ENCODE data around the gene LSS.
"Not testable (repeated sequence)": the region's sequence is repeated elsewhere in the genome, so short reads cannot be mapped to it uniquely, and the experiment has no call there.

Gene LSS

DNA sequence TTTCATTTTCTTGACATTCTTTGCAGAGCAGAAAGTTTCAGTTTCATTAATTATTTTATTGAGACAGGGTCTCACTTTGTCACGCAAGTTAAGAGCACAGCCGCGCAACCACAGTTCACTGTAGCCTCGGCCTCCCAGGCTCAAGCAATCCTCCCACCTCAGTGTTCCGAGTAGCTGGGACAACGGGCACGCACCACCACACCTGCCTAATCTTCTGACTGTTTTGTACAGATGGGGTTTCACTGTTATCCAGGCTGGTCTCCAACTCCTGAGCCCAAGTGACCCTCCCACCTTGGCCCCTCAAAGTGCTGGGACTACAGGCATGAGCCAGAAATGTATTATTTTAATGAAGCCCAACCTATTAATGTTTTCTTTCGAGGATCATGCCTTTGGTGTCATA is 41.3 kb downstream of the LSS start:
- DNase-seq (ENCODE audit: low read depth in 2 of 2), result no peak

DNA sequence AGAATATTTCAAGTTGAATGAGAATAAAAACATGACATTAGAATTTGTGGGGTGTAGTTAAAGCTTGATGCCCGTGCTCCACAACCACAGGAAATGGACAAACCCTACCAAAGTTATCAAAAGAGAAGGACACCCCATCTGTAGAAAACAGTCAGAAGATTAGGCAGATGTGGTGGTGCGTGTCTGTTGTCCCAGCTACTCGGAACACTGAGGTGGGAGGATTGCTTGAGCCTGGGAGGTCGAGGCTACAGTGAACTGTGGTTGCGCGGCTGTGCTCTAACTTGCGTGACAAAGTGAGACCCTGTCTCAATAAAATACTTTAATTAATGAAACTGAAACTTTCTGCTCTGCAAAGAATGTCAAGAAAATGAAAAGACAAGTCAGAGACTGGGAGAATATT is 42.9 kb downstream of the LSS start:
- DNase-seq (ENCODE audit: low read depth in 2 of 2), result no peak

DNA sequence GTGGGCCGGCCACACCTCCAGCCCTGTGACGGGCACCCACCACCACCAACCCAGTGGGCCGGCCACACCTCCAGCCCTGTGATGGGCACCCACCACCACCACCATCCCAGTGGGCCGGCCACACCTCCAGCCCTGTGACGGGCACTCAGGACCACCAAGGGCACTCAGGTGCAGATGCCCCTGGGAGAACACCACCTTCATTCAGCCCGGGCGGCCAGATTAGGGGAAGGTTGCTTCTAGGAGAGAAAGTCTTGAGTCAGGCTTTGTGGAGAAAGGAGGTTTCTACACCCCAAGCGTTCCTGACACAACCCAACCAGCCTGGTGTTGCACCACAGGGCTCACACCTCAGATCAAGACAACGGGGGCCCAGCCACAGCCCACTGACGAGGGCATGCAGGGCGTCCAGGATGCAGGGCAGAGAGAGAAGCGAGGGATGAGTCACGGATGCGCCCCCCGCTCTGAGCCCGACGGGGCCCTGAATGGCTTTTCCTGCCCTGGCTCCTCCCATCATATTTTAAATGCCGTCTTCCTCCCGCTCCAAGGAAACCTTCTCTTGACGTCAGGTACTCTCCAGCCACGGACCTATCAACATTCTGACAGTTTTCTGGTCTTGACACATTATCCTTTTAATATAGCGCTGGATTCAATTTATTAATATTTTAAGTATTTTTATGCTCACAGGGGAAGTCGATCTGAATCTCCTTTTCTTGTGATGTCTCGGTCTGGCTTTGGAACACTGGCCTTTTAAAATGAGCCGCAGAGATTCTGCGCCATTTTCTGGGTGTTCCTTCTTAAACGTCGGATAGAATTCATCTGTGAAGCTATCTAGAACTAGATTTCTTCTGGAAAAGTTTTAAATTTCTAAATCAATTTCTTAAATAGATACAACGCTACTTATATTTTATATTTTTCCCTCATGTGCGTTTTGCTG is 43.7 kb downstream of the LSS start:
- peak; percentile 38 to 58 for DNase-seq (ENCODE audit: low read depth in 2 of 2)

DNA sequence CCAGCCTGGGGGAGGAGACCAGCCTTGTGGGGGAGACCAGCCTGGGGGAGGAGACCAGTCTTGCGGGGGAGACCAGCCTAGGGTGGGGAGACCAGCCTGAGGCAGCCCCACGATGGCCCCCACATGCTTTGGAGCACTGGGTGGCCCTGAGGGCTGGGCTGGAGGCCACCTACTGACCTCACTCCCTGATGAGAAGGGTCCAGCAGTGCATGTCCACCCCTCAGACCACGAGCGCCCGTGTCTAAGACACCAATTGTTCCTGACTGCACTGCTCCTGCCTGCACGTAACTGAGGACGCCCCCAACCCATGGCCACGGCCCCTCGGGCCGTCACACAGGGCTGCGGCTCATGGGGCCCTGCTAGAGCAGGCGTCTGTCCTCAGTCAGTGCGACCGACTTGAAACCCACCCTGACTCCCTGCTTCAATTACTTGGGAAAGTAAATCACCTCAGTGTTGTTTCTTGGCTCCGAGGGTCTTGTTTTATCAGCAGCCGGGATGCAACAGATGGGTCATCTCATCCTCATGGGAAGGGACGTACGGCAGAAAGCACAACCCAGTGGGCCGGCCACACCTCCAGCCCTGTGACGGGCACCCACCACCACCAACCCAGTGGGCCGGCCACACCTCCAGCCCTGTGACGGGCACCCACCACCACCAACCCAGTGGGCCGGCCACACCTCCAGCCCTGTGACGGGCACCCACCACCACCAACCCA is 44.5 kb downstream of the LSS start, which contains the start of gene SPATC1L:
SPATC1L (minus strand) TSS at position 550 of the 715 bp plus-strand sequence. CDS start 1,643 bp downstream, outside the sequence.
- peak; percentile 17 to 25 for DNase-seq (ENCODE audit: low read depth in 2 of 2)

DNA sequence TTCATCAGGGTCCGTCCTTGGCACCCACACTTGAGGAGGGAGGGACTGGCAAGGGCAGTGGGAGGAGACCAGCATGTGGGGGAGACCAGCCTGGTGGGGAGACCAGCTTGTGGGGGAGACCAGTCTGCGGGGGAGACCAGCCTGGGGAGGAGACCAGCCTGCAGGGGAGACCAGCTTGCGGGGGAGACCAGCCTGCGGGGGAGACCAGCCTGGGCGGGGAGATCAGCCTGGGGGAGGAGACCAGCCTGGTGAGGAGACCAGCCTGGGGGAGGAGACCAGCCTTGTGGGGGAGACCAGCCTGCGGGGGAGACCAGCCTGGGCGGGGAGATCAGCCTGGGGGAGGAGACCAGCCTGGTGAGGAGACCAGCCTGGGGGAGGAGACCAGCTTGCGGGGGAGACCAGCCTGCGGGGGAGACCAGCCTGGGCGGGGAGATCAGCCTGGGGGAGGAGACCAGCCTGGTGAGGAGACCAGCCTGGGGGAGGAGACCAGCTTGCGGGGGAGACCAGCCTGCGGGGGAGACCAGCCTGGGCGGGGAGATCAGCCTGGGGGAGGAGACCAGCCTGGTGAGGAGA is 45.2 kb downstream of the LSS start:
- not testable (repeated sequence) for DNase-seq (ENCODE audit: low read depth in 2 of 2)

GRCh38 chr21:46182548-46183336 is 45.8 kb downstream of the LSS start:
- DNase-seq (ENCODE audit: low read depth in 2 of 2), result no peak

- DNase-seq (ENCODE audit: low read depth in 2 of 2), result no peak
Measured at GRCh38 chr21:46181953-46182547, 46.5 kb downstream of the LSS start.

DNA sequence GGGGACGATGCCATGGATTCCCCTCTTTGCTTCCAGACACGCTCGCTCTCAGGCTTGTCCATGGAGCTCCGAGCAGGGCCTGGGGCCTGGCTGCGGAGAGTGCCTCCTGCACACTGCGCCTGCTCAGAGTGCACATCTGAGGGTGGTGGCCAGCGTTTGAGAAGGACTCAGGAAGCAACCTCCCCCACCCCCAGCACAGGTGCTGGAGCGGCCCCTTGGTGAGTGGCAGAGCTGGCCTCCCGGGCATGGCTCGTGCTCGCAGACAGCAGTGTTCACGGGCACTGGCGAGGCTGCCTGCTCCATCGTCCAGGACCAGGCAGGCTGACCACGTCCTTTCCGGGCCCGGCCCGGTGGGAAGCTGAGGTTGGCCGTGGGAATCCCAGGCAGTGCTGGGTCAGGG is 47.1 kb downstream of the LSS start:
- no peak for DNase-seq (ENCODE audit: low read depth in 2 of 2)

DNA sequence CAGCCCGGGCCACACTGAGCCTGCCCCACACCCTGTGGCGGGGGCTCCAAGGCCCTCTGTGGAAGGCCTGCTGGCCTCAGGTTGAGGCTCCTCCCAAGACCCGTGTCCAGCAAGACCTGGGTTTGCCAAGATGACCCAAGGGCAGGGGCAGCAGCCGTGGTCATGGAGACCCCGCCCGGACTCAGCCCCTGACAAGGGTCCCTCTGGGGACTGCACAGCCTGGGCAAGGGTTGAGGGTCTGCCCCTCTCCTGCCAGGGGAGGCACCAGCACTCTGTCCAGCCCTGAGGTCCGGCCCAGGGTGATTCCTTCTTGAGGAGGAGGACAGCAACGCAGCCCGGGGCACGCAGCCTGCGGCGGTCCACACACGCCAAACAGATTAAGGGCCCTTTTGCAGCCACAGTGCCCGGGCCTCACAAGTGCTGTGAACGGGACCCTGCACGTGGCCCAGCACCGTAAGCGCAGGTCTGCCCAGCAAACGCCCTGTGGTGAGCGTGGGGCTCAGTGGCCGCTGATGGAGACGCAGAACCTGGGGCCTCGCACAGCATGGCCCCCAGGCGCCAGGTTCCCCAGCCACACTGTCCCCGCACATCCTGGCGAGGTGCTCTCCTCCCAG is 47.7 kb downstream of the LSS start:
- no peak for DNase-seq (ENCODE audit: low read depth in 2 of 2)

GRCh38 chr21:46180079-46180722 is 48.4 kb downstream of the LSS start:
- no peak for DNase-seq (ENCODE audit: low read depth in 2 of 2)

- no peak for DNase-seq (ENCODE audit: low read depth in 2 of 2)
Measured at GRCh38 chr21:46179708-46180078, 48.9 kb downstream of the LSS start.

- DNase-seq (ENCODE audit: low read depth in 2 of 2), result no peak
Measured at GRCh38 chr21:46178961-46179360, 49.6 kb downstream of the LSS start.

DNA sequence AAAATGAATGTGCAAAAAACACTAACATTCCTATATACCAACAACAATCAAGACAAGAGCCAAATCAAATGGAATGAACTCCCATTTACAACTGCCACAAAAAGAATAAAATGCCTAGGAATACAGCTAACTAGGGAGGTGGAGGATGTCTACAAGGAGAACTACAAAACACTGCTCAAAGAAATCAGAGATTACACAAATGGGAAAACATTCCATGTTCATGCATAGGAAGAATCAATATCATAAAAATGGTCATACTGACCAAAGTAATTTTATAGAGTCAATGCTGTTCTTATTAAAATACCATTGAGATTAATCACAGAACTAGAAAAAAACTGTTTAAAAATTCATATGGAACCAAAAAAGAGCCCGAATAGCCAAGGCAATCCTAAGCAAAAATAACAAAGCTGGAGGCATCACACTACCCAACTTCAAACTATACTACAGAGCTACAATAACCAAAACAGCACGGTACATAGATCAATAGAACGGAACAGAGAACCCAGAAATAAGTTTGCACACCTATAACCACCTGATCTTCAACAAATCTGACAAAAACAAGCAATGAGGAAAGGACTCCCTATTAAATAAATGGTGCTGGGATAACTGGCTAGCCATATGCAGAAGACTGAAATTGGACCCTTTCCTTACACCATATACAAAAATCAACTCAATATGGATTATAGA is 52.0 kb downstream of the LSS start:
- DNase-seq (ENCODE audit: low read depth in 2 of 2), result not testable (repeated sequence)

GRCh38 chr21:46173573-46173972 is 55.0 kb downstream of the LSS start:
- DNase-seq (ENCODE audit: low read depth in 2 of 2), result no peak

DNA sequence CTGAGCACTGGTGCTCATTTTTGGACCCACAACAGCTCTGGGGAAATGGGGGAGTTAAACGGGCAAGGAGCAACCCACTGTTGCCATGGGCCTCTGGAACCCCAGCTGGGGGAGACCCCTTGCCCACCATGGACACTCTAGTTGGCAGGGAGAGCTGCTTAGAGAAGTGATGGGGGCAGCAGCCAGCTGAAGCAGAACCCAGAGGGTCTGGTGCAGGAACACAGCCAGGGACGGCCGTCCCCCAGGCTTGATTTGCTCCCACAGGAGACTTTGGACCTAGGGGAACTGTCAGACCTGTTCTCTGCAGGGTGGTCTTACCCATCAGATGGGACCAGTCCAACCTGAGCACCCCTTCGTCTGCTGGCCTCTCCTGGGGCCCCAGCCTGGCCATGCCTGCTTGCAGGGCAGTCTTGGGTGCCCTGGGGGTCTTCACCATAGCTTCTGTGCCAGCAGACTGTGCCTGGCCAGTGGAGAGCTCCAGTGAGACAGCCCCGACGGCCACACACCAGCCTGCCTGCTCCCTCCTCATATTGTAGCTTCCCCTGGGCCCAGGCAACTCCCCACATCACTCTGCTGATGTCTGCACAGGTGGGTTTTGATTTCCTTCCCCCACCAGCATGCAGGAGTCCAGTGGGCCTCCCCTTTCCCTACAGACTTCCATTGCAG is 55.6 kb downstream of the LSS start:
- no peak for DNase-seq (ENCODE audit: low read depth in 2 of 2)

- DNase-seq (ENCODE audit: low read depth in 2 of 2), result no peak
Measured at GRCh38 chr21:46171996-46172862, 56.3 kb downstream of the LSS start.

- no peak for DNase-seq (ENCODE audit: low read depth in 2 of 2)
Measured at GRCh38 chr21:46171585-46171984, 57.0 kb downstream of the LSS start.
